ENCODE data around the gene MCF2L. TPM values are rescaled to one million over a fixed set of nuclear protein-coding genes. Genes with fewer than 3 reads are reported as not detected.
A peak's percentile ranks its signal among the peaks of the same experiment; 100 is the strongest.
"Not testable (repeated sequence)": the region's sequence is repeated elsewhere in the genome, so short reads cannot be mapped to it uniquely, and the experiment has no call there.

MCF2L gene
- total RNA-seq, 1 donor: 5.8 TPM

GRCh38 chr13:113098162-113098732, 129.2 kb downstream of the MCF2L start:
- no peaks in the 10 kb centered on the region for H3K9me3 ChIP-seq (ENCODE audit: low read depth, low read length)
- H3K4me1 ChIP-seq (ENCODE audit: insufficient read depth, low read length): no peaks in the 10 kb centered on the region
- no peaks in the 10 kb centered on the region for H3K27me3 ChIP-seq (ENCODE audit: insufficient read depth, low read length)
- no peak overlapping the region for H3K4me3 ChIP-seq (ENCODE audit: low read length)

GRCh38 chr13:113099142-113099541, 130.1 kb downstream of the MCF2L start:
- no peak overlapping the region for H3K4me3 ChIP-seq (ENCODE audit: low read length)
- H3K27me3 ChIP-seq (ENCODE audit: insufficient read depth, low read length): no peaks in the 10 kb centered on the region
- H3K9me3 ChIP-seq (ENCODE audit: low read depth, low read length): no peaks in the 10 kb centered on the region
- H3K4me1 ChIP-seq (ENCODE audit: insufficient read depth, low read length): no peaks in the 10 kb centered on the region

- H3K4me1 ChIP-seq (ENCODE audit: insufficient read depth, low read length); H3K4me3 ChIP-seq (ENCODE audit: low read length); H3K27me3 ChIP-seq (ENCODE audit: insufficient read depth, low read length); H3K9me3 ChIP-seq (ENCODE audit: low read depth, low read length): not testable (repeated sequence)
Observed at GRCh38 chr13:113102302-113102701, 133.3 kb downstream of the MCF2L start.

- Histone ChIP-seq H3K27me3 (ENCODE audit: insufficient read depth, low read length) (no peaks in the 10 kb centered on the region), H3K9me3 (ENCODE audit: low read depth, low read length) (no peaks in the 10 kb centered on the region), H3K4me3 (ENCODE audit: low read length) (no peak overlapping the region), H3K4me1 (ENCODE audit: insufficient read depth, low read length) (no peaks in the 10 kb centered on the region)
Observed at GRCh38 chr13:113102727-113103126, 133.7 kb downstream of the MCF2L start.

GRCh38 chr13:113103646-113104045, 134.6 kb downstream of the MCF2L start:
- Histone ChIP-seq H3K27me3 (ENCODE audit: insufficient read depth, low read length) (no peaks in the 10 kb centered on the region), H3K4me1 (ENCODE audit: insufficient read depth, low read length) (no peaks in the 10 kb centered on the region), H3K9me3 (ENCODE audit: low read depth, low read length) (no peaks in the 10 kb centered on the region), H3K4me3 (ENCODE audit: low read length) (no peak overlapping the region)

GRCh38 chr13:113105032-113105920, 136.3 kb downstream of the MCF2L start, which contains the start of gene F7:
Gene F7, plus strand, starts transcription at chr13:113105791. Its CDS starts 51 bp downstream, at chr13:113105842.
- Histone ChIP-seq H3K9me3 (ENCODE audit: low read depth, low read length) (no peaks in the 10 kb centered on the region), H3K4me1 (ENCODE audit: insufficient read depth, low read length) (no peaks in the 10 kb centered on the region), H3K4me3 (ENCODE audit: low read length) (no peak within 1 kb of the TSS), H3K27me3 (ENCODE audit: insufficient read depth, low read length) (peaks cover 9% of the 10 kb centered on the region)

- Histone ChIP-seq H3K9me3 (ENCODE audit: low read depth, low read length) (no peaks in the 10 kb centered on the region), H3K4me1 (ENCODE audit: insufficient read depth, low read length) (no peaks in the 10 kb centered on the region), H3K27me3 (ENCODE audit: insufficient read depth, low read length) (peaks cover 13% of the 10 kb centered on the region), H3K4me3 (ENCODE audit: low read length) (no peak overlapping the region)
Observed at GRCh38 chr13:113105921-113106452, 137.0 kb downstream of the MCF2L start.

GRCh38 chr13:113106711-113107351, 137.8 kb downstream of the MCF2L start:
- Histone ChIP-seq H3K27me3 (ENCODE audit: insufficient read depth, low read length) (peaks cover 13% of the 10 kb centered on the region), H3K9me3 (ENCODE audit: low read depth, low read length) (no peaks in the 10 kb centered on the region), H3K4me1 (ENCODE audit: insufficient read depth, low read length) (no peaks in the 10 kb centered on the region), H3K4me3 (ENCODE audit: low read length) (no peak overlapping the region)

GRCh38 chr13:113108521-113108920, 139.5 kb downstream of the MCF2L start:
- not testable (repeated sequence) for H3K4me1 ChIP-seq (ENCODE audit: insufficient read depth, low read length); H3K9me3 ChIP-seq (ENCODE audit: low read depth, low read length); H3K4me3 ChIP-seq (ENCODE audit: low read length)
- peaks cover 13% of the 10 kb centered on the region for H3K27me3 ChIP-seq (ENCODE audit: insufficient read depth, low read length)

- H3K4me3 ChIP-seq (ENCODE audit: low read length): no peak overlapping the region
- H3K4me1 ChIP-seq (ENCODE audit: insufficient read depth, low read length): no peaks in the 10 kb centered on the region
- no peaks in the 10 kb centered on the region for H3K9me3 ChIP-seq (ENCODE audit: low read depth, low read length)
- peaks cover 13% of the 10 kb centered on the region for H3K27me3 ChIP-seq (ENCODE audit: insufficient read depth, low read length)
Observed at GRCh38 chr13:113109151-113110047, 140.4 kb downstream of the MCF2L start.

GRCh38 chr13:113110048-113110851, 141.2 kb downstream of the MCF2L start:
- Histone ChIP-seq H3K9me3 (ENCODE audit: low read depth, low read length) (no peaks in the 10 kb centered on the region), H3K27me3 (ENCODE audit: insufficient read depth, low read length) (peaks cover 13% of the 10 kb centered on the region), H3K4me3 (ENCODE audit: low read length) (peak overlapping the region; percentile 6), H3K4me1 (ENCODE audit: insufficient read depth, low read length) (no peaks in the 10 kb centered on the region)

GRCh38 chr13:113110852-113111315, 141.9 kb downstream of the MCF2L start:
- peak overlapping the region; percentile 6 for H3K4me3 ChIP-seq (ENCODE audit: low read length)
- H3K4me1 ChIP-seq (ENCODE audit: insufficient read depth, low read length): no peaks in the 10 kb centered on the region
- H3K9me3 ChIP-seq (ENCODE audit: low read depth, low read length): no peaks in the 10 kb centered on the region
- peaks cover 13% of the 10 kb centered on the region for H3K27me3 ChIP-seq (ENCODE audit: insufficient read depth, low read length)

GRCh38 chr13:113111821-113112220, 142.8 kb downstream of the MCF2L start:
- peaks cover 13% of the 10 kb centered on the region for H3K27me3 ChIP-seq (ENCODE audit: insufficient read depth, low read length)
- not testable (repeated sequence) for H3K4me1 ChIP-seq (ENCODE audit: insufficient read depth, low read length); H3K9me3 ChIP-seq (ENCODE audit: low read depth, low read length); H3K4me3 ChIP-seq (ENCODE audit: low read length)

- H3K9me3 ChIP-seq (ENCODE audit: low read depth, low read length); H3K4me3 ChIP-seq (ENCODE audit: low read length); H3K4me1 ChIP-seq (ENCODE audit: insufficient read depth, low read length): not testable (repeated sequence)
- H3K27me3 ChIP-seq (ENCODE audit: insufficient read depth, low read length): peaks cover 13% of the 10 kb centered on the region
Observed at GRCh38 chr13:113112475-113112874, 143.5 kb downstream of the MCF2L start.

Measured in mononuclear cell (primary cell).